ENCODE data around the gene WDFY4. TPM values are rescaled to one million over a fixed set of nuclear protein-coding genes. Genes with fewer than 3 reads are reported as not detected.

Gene WDFY4
- total and polyA plus RNA-seq, 2 donors (not counting 3 experiments of a cell fraction or from before 2014, with no cell fraction given) = 10.1 to 10.2 TPM

- Histone ChIP-seq H3K79me2 (ENCODE audit: control insufficient read depth, insufficient read depth, low read length) (no peaks in the 10 kb centered on the region), H3K27me3 (ENCODE audit: control insufficient read depth in 2 of 2, insufficient read depth in 2 of 2, low read length in 2 of 2) (peaks cover 0 to 3% of the 10 kb centered on the region in 2 experiments), H3K36me3 (ENCODE audit: control insufficient read depth in 2 of 2, extremely low read depth in 1 of 2, insufficient read depth in 2 of 2, low read length in 2 of 2) (no peaks in the 10 kb centered on the region), H3K9me1 (replicated peaks; ENCODE audit: control insufficient read depth, extremely low read depth, insufficient read depth, low read length) (no peaks in the 10 kb centered on the region), H2AFZ (ENCODE audit: low read depth, low read length) (no peak overlapping the region), H3K4me2 (ENCODE audit: insufficient read depth, low read length) (no peak overlapping the region), H3K27ac (ENCODE audit: insufficient read depth, low read depth, low read length) (no peak overlapping the region), H4K20me1 (replicated peaks; ENCODE audit: control insufficient read depth, extremely low read depth, insufficient read depth, low read length) (no peaks in the 10 kb centered on the region), H3K4me3 (replicated peaks in 1 of 3; ENCODE audit: insufficient read depth in 1 of 3, low read depth in 1 of 3, low read length in 3 of 3) (no peak overlapping the region), H3K4me1 (ENCODE audit: control insufficient read depth, extremely low read depth, insufficient read depth, low read length) (no peaks in the 10 kb centered on the region), H3K9ac (replicated peaks; ENCODE audit: extremely low read depth, insufficient read depth, low read length) (no peak overlapping the region), H3K9me3 (replicated peaks; ENCODE audit: control insufficient read depth, insufficient read depth, low read length) (no peaks in the 10 kb centered on the region)
- ChIA-PET POLR2A (no interaction called here), CTCF (no interaction called here)
- FAIRE-seq (no peak), DNase-seq (ENCODE audit: low read depth, low spot score) (no peak)
- no TSS peak for BruUV-seq (replicated peaks)
- intact Hi-C loops (cut with micrococcal nuclease) = no loop called here
- dilution Hi-C loops (cut with MboI; ENCODE audit: extremely low pct_ligation_motif_present, low sequenced_read_pairs) = no loop called here
- TF ChIP-seq EZH2 (IDR thresholded peaks at IDR 0.05; ENCODE audit: borderline replicate concordance, low read depth, low read length, severe bottlenecking) (no peak), POLR2AphosphoS5 (IDR thresholded peaks at IDR 0.05; ENCODE audit: insufficient read depth, low read depth, low read length) (no peak)
Observed at GRCh38 chr10:48731654-48732053, 47.0 kb downstream of the WDFY4 start.

GRCh38 chr10:48733329-48733728 is 48.7 kb downstream of the WDFY4 start:
- BruUV-seq (replicated peaks) = no TSS peak
- no peaks in the 10 kb centered on the region for H3K4me1 ChIP-seq (ENCODE audit: control insufficient read depth, extremely low read depth, insufficient read depth, low read length)

More at GRCh38 chr10:48733329-48733728, 48.7 kb downstream of the WDFY4 start:
- no peak overlapping the region for H3K4me3 ChIP-seq (replicated peaks in 1 of 3; ENCODE audit: insufficient read depth in 1 of 3, low read depth in 1 of 3, low read length in 3 of 3)
- H3K4me2 ChIP-seq (ENCODE audit: insufficient read depth, low read length) = no peak overlapping the region
- H2AFZ ChIP-seq (ENCODE audit: low read depth, low read length) = no peak overlapping the region
- no peak overlapping the region for H3K27ac ChIP-seq (ENCODE audit: insufficient read depth, low read depth, low read length)
- no peaks in the 10 kb centered on the region for H3K9me1 ChIP-seq (replicated peaks; ENCODE audit: control insufficient read depth, extremely low read depth, insufficient read depth, low read length)
- no peaks in the 10 kb centered on the region for H3K36me3 ChIP-seq (ENCODE audit: control insufficient read depth in 2 of 2, extremely low read depth in 1 of 2, insufficient read depth in 2 of 2, low read length in 2 of 2)
- ChIA-PET POLR2A (no interaction called here), CTCF (no interaction called here)
- H3K9me3 ChIP-seq (replicated peaks; ENCODE audit: control insufficient read depth, insufficient read depth, low read length) = no peaks in the 10 kb centered on the region
- TF ChIP-seq JUN (IDR thresholded peaks at IDR 0.05; ENCODE audit: borderline replicate concordance, insufficient read depth, insufficient read length, low read depth) = no peak
- intact Hi-C loops (cut with micrococcal nuclease) = no loop called here
- no peak overlapping the region for H3K9ac ChIP-seq (replicated peaks; ENCODE audit: extremely low read depth, insufficient read depth, low read length)
- H3K27me3 ChIP-seq (ENCODE audit: control insufficient read depth in 2 of 2, insufficient read depth in 2 of 2, low read length in 2 of 2) = peaks cover 2 to 3% of the 10 kb centered on the region in 2 experiments
- DNase-seq (ENCODE audit: low read depth, low spot score) (no peak), FAIRE-seq (no peak)
- dilution Hi-C loops (cut with MboI; ENCODE audit: extremely low pct_ligation_motif_present, low sequenced_read_pairs) = no loop called here
- no peaks in the 10 kb centered on the region for H3K79me2 ChIP-seq (ENCODE audit: control insufficient read depth, insufficient read depth, low read length)
- no peaks in the 10 kb centered on the region for H4K20me1 ChIP-seq (replicated peaks; ENCODE audit: control insufficient read depth, extremely low read depth, insufficient read depth, low read length)
